Keratinocyte (primary cell): ENCODE measurements around the gene PRRT1B.

ENCODE experiments used
- CTCF ChIP-seq, 3 experiments: IDR thresholded peaks in 1 of 3; conservative IDR thresholded peaks in 1 of 3; optimal IDR thresholded peaks in 1 of 3; 2 replicates in 2 of 3; 3 replicates in 1 of 3; pipeline versions ENCODE3 to v1.5.1; 2011; ENCODE audit warnings: low read length in 3 of 3, mild to moderate bottlenecking in 3 of 3, moderate library complexity in 2 of 3, control low read depth in 1 of 3, inconsistent platforms in 1 of 3; ENCODE audit not compliant: insufficient read depth in 2 of 3; ENCODE audit errors: extremely low read depth in 1 of 3
- EZH2 ChIP-seq: IDR thresholded peaks from one replicate; pipeline ENCODE4 v1.6.1; 2012; ENCODE audit warnings: inconsistent platforms, mild to moderate bottlenecking, low read length, moderate library complexity

- TF ChIP-seq EZH2: no peak
- TF ChIP-seq CTCF (optimal IDR thresholded peaks at IDR 0.05 in 1 of 3, IDR thresholded peaks at IDR 0.05 in 1 of 3, conservative IDR thresholded peaks at IDR 0.05 in 1 of 3; ENCODE audit: extremely low read depth in 1 of 3, insufficient read depth in 2 of 3, low read length in 3 of 3): no peak
These were observed 56.4 kb downstream of the PRRT1B start for GRCh38 chr9:131601683-131602181.
